ENCODE measurements around the gene FAM240B. TPM values are rescaled to one million over a fixed set of nuclear protein-coding genes. Genes with fewer than 3 reads are reported as not detected.

The FAM240B gene
- total and polyA plus RNA-seq, 4 donors: not detected

GRCh38 chr9:38737246-38737645 lies 17.3 kb upstream of the FAM240B start:
- no peak overlapping the region for H3K4me3 ChIP-seq (ENCODE audit: low read depth in 1 of 3, low read length in 3 of 3)
- H3K4me1 ChIP-seq (ENCODE audit: control insufficient read depth in 4 of 4, insufficient read depth in 4 of 4, low read length in 3 of 4): no peaks in the 10 kb centered on the region
- no peaks in the 10 kb centered on the region for H3K36me3 ChIP-seq (ENCODE audit: control insufficient read depth in 4 of 4, insufficient read depth in 3 of 4, low read depth in 1 of 4, low read length in 3 of 4)
- no peak overlapping the region for H3K27ac ChIP-seq (ENCODE audit: low read depth in 1 of 2, low read length in 2 of 2)
- H3K27me3 ChIP-seq (ENCODE audit: control insufficient read depth in 4 of 4, insufficient read depth in 4 of 4, low read length in 3 of 4): no peaks in the 10 kb centered on the region
- no peak for DNase-seq (ENCODE audit: low spot score)
- no peaks in the 10 kb centered on the region for H3K9me3 ChIP-seq (ENCODE audit: control insufficient read depth in 4 of 4, low read length in 3 of 4)
- no peak overlapping the region for H3K9ac ChIP-seq (ENCODE audit: low read depth in 1 of 2, low read length in 2 of 2)
- TF ChIP-seq TAF1 (conservative IDR thresholded peaks at IDR 0.05) (no peak), FOXA1 (IDR thresholded peaks at IDR 0.05) (no peak), YY1 (IDR thresholded peaks at IDR 0.05) (no peak), JUND (IDR thresholded peaks at IDR 0.05) (no peak), MAX (IDR thresholded peaks at IDR 0.05) (no peak), RXRA (IDR thresholded peaks at IDR 0.05) (no peak), GABPA (IDR thresholded peaks at IDR 0.05 in 1 of 2, conservative IDR thresholded peaks at IDR 0.05 in 1 of 2) (no peak), ATF3 (IDR thresholded peaks at IDR 0.05) (no peak), HNF4A (conservative IDR thresholded peaks at IDR 0.05) (no peak), FOXA2 (IDR thresholded peaks at IDR 0.05) (no peak), EGR1 (IDR thresholded peaks at IDR 0.05; ENCODE audit: low read depth in 2 of 2) (no peak), RAD21 (IDR thresholded peaks at IDR 0.05) (no peak), HNF4G (IDR thresholded peaks at IDR 0.05) (no peak)
- 56% methylated on average over 2 of the region's 2 CpGs for WGBS

- H3K27ac ChIP-seq (ENCODE audit: low read depth in 1 of 2, low read length in 2 of 2): no peak overlapping the region
- no peak for TF ChIP-seq EGR1 (IDR thresholded peaks at IDR 0.05; ENCODE audit: low read depth in 2 of 2)
- TF ChIP-seq TAF1 (conservative IDR thresholded peaks at IDR 0.05): no peak
- TF ChIP-seq HNF4A (conservative IDR thresholded peaks at IDR 0.05): no peak
- TF ChIP-seq RXRA (IDR thresholded peaks at IDR 0.05): no peak
- TF ChIP-seq MAX (IDR thresholded peaks at IDR 0.05): no peak
- TF ChIP-seq RAD21 (IDR thresholded peaks at IDR 0.05): no peak
- TF ChIP-seq YY1 (IDR thresholded peaks at IDR 0.05): no peak
- no peak for TF ChIP-seq ZBTB33 (IDR thresholded peaks at IDR 0.05)
- no peak for TF ChIP-seq CTCF (IDR thresholded peaks at IDR 0.05; ENCODE audit: low read depth, low read length, missing input control)
- TF ChIP-seq JUND (IDR thresholded peaks at IDR 0.05): no peak
- WGBS: 88% methylated on average over 5 of the region's 5 CpGs
- H3K27me3 ChIP-seq (ENCODE audit: control insufficient read depth in 4 of 4, insufficient read depth in 4 of 4, low read length in 3 of 4): peaks cover 0 to 3% (median 0%) of the 10 kb centered on the region in 4 donors
- H3K4me1 ChIP-seq (ENCODE audit: control insufficient read depth in 4 of 4, insufficient read depth in 4 of 4, low read length in 3 of 4): no peaks in the 10 kb centered on the region
- H3K9ac ChIP-seq (ENCODE audit: low read depth in 1 of 2, low read length in 2 of 2): no peak overlapping the region
- H3K9me3 ChIP-seq (ENCODE audit: control insufficient read depth in 4 of 4, low read length in 3 of 4): no peaks in the 10 kb centered on the region
- DNase-seq (ENCODE audit: low spot score): no peak
- H3K4me3 ChIP-seq (ENCODE audit: low read depth in 1 of 3, low read length in 3 of 3): no peak overlapping the region
- no peaks in the 10 kb centered on the region for H3K36me3 ChIP-seq (ENCODE audit: control insufficient read depth in 4 of 4, insufficient read depth in 3 of 4, low read depth in 1 of 4, low read length in 3 of 4)
Measured at GRCh38 chr9:38734831-38735230, 14.9 kb upstream of the FAM240B start.

Measured in liver (tissue), 9 donors.